Nephron (organoid): Measurements from ENCODE around the gene MACIR.
"Not testable (repeated sequence)": the region's sequence is repeated elsewhere in the genome, so short reads cannot be mapped to it uniquely, and the experiment has no call there.

Source experiments
- H3K27ac Mint-ChIP-seq, 3 experiments: 2 replicates each; pipeline ENCODE4 v1.8.0; 2020; ENCODE audit warnings: mixed read lengths in 3 of 3, mild to moderate bottlenecking in 2 of 3, moderate library complexity in 1 of 3
- H3K27me3 Mint-ChIP-seq: 2 replicates; pipeline ENCODE4 v1.8.0; 2021; ENCODE audit warnings: low read depth, mild to moderate bottlenecking, moderate library complexity, mixed read lengths
- H3K36me3 Mint-ChIP-seq: 2 replicates; pipeline ENCODE4 v1.8.0; 2020; ENCODE audit warnings: low read depth, mixed read lengths
- H3K4me1 Mint-ChIP-seq: 2 replicates; pipeline ENCODE4 v1.8.0; 2020; ENCODE audit warnings: mixed read lengths
- H3K4me3 Mint-ChIP-seq, 3 experiments: 2 replicates each; pipeline ENCODE4 v1.8.0; 2020; ENCODE audit warnings: mild to moderate bottlenecking in 3 of 3, mixed read lengths in 3 of 3, moderate library complexity in 2 of 3
- H3K9me3 Mint-ChIP-seq: 2 replicates; pipeline ENCODE4 v1.8.0; 2020; ENCODE audit warnings: mixed read lengths
- CTCF ChIP-seq, 3 experiments: fragments of 200-600 bp; sonication (generic); IDR thresholded peaks; one replicate each; pipeline ENCODE4 v1.5.0; 2021; ENCODE audit warnings: antibody characterized with exemption in 3 of 3; ENCODE audit not compliant: unreplicated experiment in 3 of 3

Gene MACIR

GRCh38 chr5:103216697-103217096 lies 41.9 kb upstream of the MACIR start:
- no peak for TF ChIP-seq CTCF (IDR thresholded peaks at IDR 0.05; ENCODE audit: unreplicated experiment in 3 of 3)
- H3K36me3 Mint-ChIP-seq, result peaks cover 6% of the 10 kb centered on the region
- H3K27me3 Mint-ChIP-seq, result no peaks in the 10 kb centered on the region
- H3K4me3 Mint-ChIP-seq, result no peak overlapping the region
- H3K9me3 Mint-ChIP-seq, result no peaks in the 10 kb centered on the region
- H3K4me1 Mint-ChIP-seq, result peaks cover 8% of the 10 kb centered on the region
- H3K27ac Mint-ChIP-seq, result no peak overlapping the region

- Mint-ChIP-seq H3K4me1 (peaks cover 6% of the 10 kb centered on the region), H3K27me3 (no peaks in the 10 kb centered on the region), H3K27ac (peak overlapping the region in 1 of 3 experiments; percentile 23), H3K36me3 (peaks cover 6% of the 10 kb centered on the region), H3K4me3 (no peak overlapping the region), H3K9me3 (no peaks in the 10 kb centered on the region)
- no peak for TF ChIP-seq CTCF (IDR thresholded peaks at IDR 0.05; ENCODE audit: unreplicated experiment in 3 of 3)
These were observed 41.5 kb upstream of the MACIR start for GRCh38 chr5:103217101-103217500.

- Mint-ChIP-seq H3K27me3 (no peaks in the 10 kb centered on the region), H3K4me1 (peaks cover 4% of the 10 kb centered on the region), H3K27ac (peak overlapping the region in 1 of 3 experiments; percentile 66), H3K4me3 (no peak overlapping the region), H3K9me3 (no peaks in the 10 kb centered on the region), H3K36me3 (peaks cover 6% of the 10 kb centered on the region)
- no peak for TF ChIP-seq CTCF (IDR thresholded peaks at IDR 0.05; ENCODE audit: unreplicated experiment in 3 of 3)
These were observed 40.4 kb upstream of the MACIR start for GRCh38 chr5:103218164-103218563.

GRCh38 chr5:103219074-103219473 lies 39.5 kb upstream of the MACIR start:
- H3K4me3 Mint-ChIP-seq, H3K27me3 Mint-ChIP-seq, H3K36me3 Mint-ChIP-seq, H3K9me3 Mint-ChIP-seq, H3K4me1 Mint-ChIP-seq, H3K27ac Mint-ChIP-seq: not testable (repeated sequence)

- H3K36me3 Mint-ChIP-seq, result peaks cover 6% of the 10 kb centered on the region
- no peak overlapping the region for H3K4me3 Mint-ChIP-seq
- no peak overlapping the region for H3K27ac Mint-ChIP-seq
- peaks cover 3% of the 10 kb centered on the region for H3K9me3 Mint-ChIP-seq
- no peak for TF ChIP-seq CTCF (IDR thresholded peaks at IDR 0.05; ENCODE audit: unreplicated experiment in 3 of 3)
- no peaks in the 10 kb centered on the region for H3K27me3 Mint-ChIP-seq
- H3K4me1 Mint-ChIP-seq, result no peaks in the 10 kb centered on the region
These were observed 35.3 kb upstream of the MACIR start for GRCh38 chr5:103223031-103223955.

- H3K36me3 Mint-ChIP-seq, result peaks cover 6% of the 10 kb centered on the region
- H3K9me3 Mint-ChIP-seq, result peaks cover 9% of the 10 kb centered on the region
- H3K27me3 Mint-ChIP-seq, result no peaks in the 10 kb centered on the region
- no peak overlapping the region for H3K27ac Mint-ChIP-seq
- no peak overlapping the region for H3K4me3 Mint-ChIP-seq
- peak; percentile 37 to 66 (median 53) for TF ChIP-seq CTCF (IDR thresholded peaks at IDR 0.05; ENCODE audit: unreplicated experiment in 3 of 3)
- H3K4me1 Mint-ChIP-seq, result no peaks in the 10 kb centered on the region
These were observed 34.3 kb upstream of the MACIR start for GRCh38 chr5:103224118-103224893.
